Activated CD4-positive, alpha-beta T cell treated with anti-CD3 and anti-CD28 coated beads, Interleukin-2, amount 50 U/mL, for 24 hours (primary cell): ENCODE data around the gene IER5L.

Experiments used
- DNase-seq, 2 donors: peaks; one replicate each; pipeline ENCODE4 v3.0.0-alpha.2; 2020; ENCODE audit warnings: low read depth in 1 of 2, low spot score in 1 of 2

IER5L gene

GRCh38 chr9:129177791-129178567 is at the start of gene IER5L:
Gene IER5L, minus strand, starts transcription at chr9:129178261. Its CDS starts 209 bp downstream, at chr9:129178052.
- peak; percentile 82 to 88 for DNase-seq

- DNase-seq = no peak
Observed at GRCh38 chr9:129227843-129228189, 49.8 kb upstream of the IER5L start.

GRCh38 chr9:129225815-129226214 is 47.8 kb upstream of the IER5L start:
- DNase-seq = no peak

- DNase-seq = no peak
Observed at GRCh38 chr9:129225490-129225778, 47.4 kb upstream of the IER5L start.

- no peak for DNase-seq
Observed at GRCh38 chr9:129224618-129225489, 46.8 kb upstream of the IER5L start.

- DNase-seq = no peak
Observed at GRCh38 chr9:129223551-129224208, 45.6 kb upstream of the IER5L start.

GRCh38 chr9:129222819-129223218 is 44.8 kb upstream of the IER5L start:
- DNase-seq = no peak

- no peak for DNase-seq
Observed at GRCh38 chr9:129221979-129222635, 44.0 kb upstream of the IER5L start.

GRCh38 chr9:129221233-129221632 is 43.2 kb upstream of the IER5L start:
- DNase-seq = no peak

- no peak for DNase-seq
Observed at GRCh38 chr9:129220771-129221170, 42.7 kb upstream of the IER5L start.

- DNase-seq = no peak
Observed at GRCh38 chr9:129218918-129219317, 40.9 kb upstream of the IER5L start.

- DNase-seq = no peak
Observed at GRCh38 chr9:129218272-129218625, 40.2 kb upstream of the IER5L start.

GRCh38 chr9:129213551-129213950 is 35.5 kb upstream of the IER5L start:
- no peak for DNase-seq

- DNase-seq = no peak
Observed at GRCh38 chr9:129211686-129212085, 33.6 kb upstream of the IER5L start.

GRCh38 chr9:129210125-129210524 is 32.1 kb upstream of the IER5L start:
- DNase-seq = no peak

- no peak for DNase-seq
Observed at GRCh38 chr9:129209580-129209979, 31.5 kb upstream of the IER5L start.

GRCh38 chr9:129209109-129209508 is 31.0 kb upstream of the IER5L start:
- no peak for DNase-seq

- peak in 1 of 2 donors; percentile 44 for DNase-seq
Observed at GRCh38 chr9:129208207-129209032, 30.4 kb upstream of the IER5L start.

- no peak for DNase-seq
Observed at GRCh38 chr9:129206905-129207304, 28.8 kb upstream of the IER5L start.

GRCh38 chr9:129206401-129206800 is 28.3 kb upstream of the IER5L start:
- DNase-seq = no peak

- DNase-seq = no peak
Observed at GRCh38 chr9:129204840-129205239, 26.8 kb upstream of the IER5L start.
